NCI-H2171 treated with DMSO at 0.1 percent for 48 hours (cell line): ENCODE results near the gene HSPA1A.

Source experiments
- DNase-seq: peaks from one replicate; lab custom pipeline; 2025; lab: John Stamatoyannopoulos, UW

HSPA1A gene

DNA sequence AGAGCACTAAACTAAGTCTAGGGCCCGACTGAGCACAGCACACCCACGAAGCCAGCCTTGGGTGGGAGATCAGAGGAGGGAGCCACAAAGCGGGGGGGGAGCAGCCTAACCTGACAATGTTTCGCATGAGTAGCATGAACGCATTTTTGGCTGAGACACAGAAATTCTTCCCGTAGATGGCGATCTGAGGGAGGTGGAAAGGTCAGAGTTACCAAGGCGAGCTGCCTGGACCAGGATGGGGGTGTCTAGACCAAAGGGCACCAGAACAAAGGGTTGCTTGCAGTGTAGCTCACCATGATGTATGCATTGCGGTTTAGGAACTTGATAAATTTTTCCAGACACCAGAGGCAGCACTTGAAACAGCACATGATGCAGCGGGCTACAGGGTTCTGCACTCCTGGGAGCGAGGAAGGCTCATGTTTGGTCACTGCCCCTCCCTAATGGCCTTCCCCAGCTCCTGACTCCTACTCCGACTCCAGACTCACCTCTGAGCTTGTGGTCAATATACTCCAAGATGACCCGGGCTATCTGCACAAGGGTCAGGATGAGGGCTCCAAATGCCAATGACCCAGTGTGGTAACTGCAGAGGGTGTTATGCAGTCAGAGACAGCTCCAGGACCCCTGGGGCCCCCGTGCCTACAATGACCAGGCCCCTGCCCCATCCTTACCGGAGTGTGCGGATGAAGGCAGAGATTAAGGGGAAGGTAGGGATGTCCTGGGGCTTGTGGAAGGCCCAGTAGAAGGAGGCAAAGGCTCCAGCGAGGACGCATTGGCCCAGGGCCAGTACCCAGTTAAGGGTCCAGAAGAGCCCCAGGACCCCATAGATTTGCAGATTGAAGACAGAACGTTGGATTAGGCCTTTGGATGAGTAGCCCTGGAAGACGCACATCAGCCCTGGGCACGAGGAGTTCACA is 50.1 kb downstream of the HSPA1A start:
- no peak for DNase-seq
